OCI-LY7 (cell line): ENCODE measurements around the gene APOBEC3G. TPM values are rescaled to one million over a fixed set of nuclear protein-coding genes. Genes with fewer than 3 reads are reported as not detected.
A peak's percentile ranks its signal among the peaks of the same experiment; 100 is the strongest.

Experiments
- BruUV-seq: library from RNA; stranded (reverse); fragments of 400-500 nt; replicated peaks from 2 replicates; lab custom pipeline; 2021; lab: Mats Ljungman, UMichigan
- CTCF ChIA-PET: fragments of 300-600 bp; sonication (Branson Sonifier 250); formaldehyde crosslinking; loops from one replicate; lab custom pipeline; 2022; ENCODE audit warnings: antibody characterized with exemption; ENCODE audit not compliant: unreplicated experiment; lab: Charles Lee
- POLR2A ChIA-PET: fragments of 300-600 bp; sonication (Branson Sonifier 250); formaldehyde crosslinking; loops from one replicate; lab custom pipeline; 2022; ENCODE audit warnings: antibody characterized with exemption; lab: Charles Lee
- DNase-seq: peaks from one replicate; pipeline ENCODE4 v3.0.0-alpha.2; 2015; ENCODE audit warnings: low spot score
- H2AFZ ChIP-seq: fragments of 200-600 bp; sonication (generic), shearing (Covaris generic); 2 replicates; pipeline ENCODE4 v1.6.1; 2014; ENCODE audit warnings: mild to moderate bottlenecking, antibody characterized with exemption, low read length, moderate library complexity
- H3K27ac ChIP-seq: fragments of 200-600 bp; sonication (generic); 2 replicates; pipeline ENCODE4 v1.5.1; 2014; ENCODE audit warnings: mixed run types, low read depth, mild to moderate bottlenecking, moderate library complexity, low read length, inconsistent platforms; ENCODE audit not compliant: poor library complexity, severe bottlenecking
- H3K36me3 ChIP-seq: fragments of 200-600 bp; sonication (generic); 2 replicates; pipeline ENCODE4 v1.6.1; 2014; ENCODE audit warnings: mild to moderate bottlenecking, antibody characterized with exemption, low read length, moderate library complexity, mixed read lengths; ENCODE audit not compliant: insufficient read depth
- H3K4me1 ChIP-seq: fragments of 200-600 bp; sonication (generic); 2 replicates; pipeline ENCODE4 v1.5.1; 2014; ENCODE audit warnings: mild to moderate bottlenecking, low read length; ENCODE audit not compliant: insufficient read depth, poor library complexity, severe bottlenecking
- H3K4me2 ChIP-seq: fragments of 200-600 bp; sonication (generic); 2 replicates; pipeline ENCODE4 v1.6.1; 2014; ENCODE audit warnings: mild to moderate bottlenecking, low read length
- H3K4me3 ChIP-seq: fragments of 200-600 bp; sonication (generic); 2 replicates; pipeline ENCODE4 v1.5.1; 2014; ENCODE audit warnings: mild to moderate bottlenecking, low read depth, low read length; ENCODE audit not compliant: poor library complexity, severe bottlenecking
- H3K79me2 ChIP-seq: fragments of 200-600 bp; sonication (generic); 2 replicates; pipeline ENCODE4 v1.6.1; 2016; ENCODE audit warnings: low read depth, mild to moderate bottlenecking, low read length, moderate library complexity, mixed read lengths; ENCODE audit not compliant: insufficient read depth
- H3K9me2 ChIP-seq: fragments of 200-600 bp; sonication (generic); 2 replicates; pipeline ENCODE4 v1.6.1; 2016; ENCODE audit warnings: mild to moderate bottlenecking, low read length, mixed read lengths; ENCODE audit not compliant: insufficient read depth
- H3K9me3 ChIP-seq: fragments of 200-600 bp; sonication (generic); 2 replicates; pipeline ENCODE4 v1.6.1; 2014; ENCODE audit warnings: mild to moderate bottlenecking, mixed run types, low read length, mixed read lengths
- H4K20me1 ChIP-seq: fragments of 200-600 bp; sonication (generic); 2 replicates; pipeline ENCODE4 v1.6.1; 2014; ENCODE audit warnings: mild to moderate bottlenecking, antibody characterized with exemption, low read length, moderate library complexity, mixed read lengths; ENCODE audit not compliant: insufficient read depth
- CTCF ChIP-seq: fragments of 200-600 bp; sonication (generic); conservative IDR thresholded peaks from 2 replicates; pipeline ENCODE4 v1.5.1; 2014; ENCODE audit warnings: mild to moderate bottlenecking, antibody characterized with exemption, low read length, moderate library complexity, mixed read lengths
- EZH2phosphoT487 ChIP-seq: fragments of 200-600 bp; sonication (generic); IDR thresholded peaks from 2 replicates; pipeline ENCODE4 v1.6.1; 2018; ENCODE audit warnings: low read depth, borderline replicate concordance, mild to moderate bottlenecking, mixed run types, antibody characterized with exemption, low read length, moderate library complexity, mixed read lengths
- intact Hi-C: fragments of 100-400 bp; cut with micrococcal nuclease; formaldehyde crosslinking; loops from one replicate; pipeline ENCODE4 v1.10.0; 2022; ENCODE audit not compliant: unreplicated experiment
- small RNA-seq: library from RNA; depleted of rRNA; stranded (forward); fragments of <200 nt; gene quantifications from one replicate; pipeline ENCODE3, GENCODE V24; 2014
- total RNA-seq, 2 experiments: library from RNA; depleted of rRNA in 1 of 2; stranded (reverse); fragments of >200 nt in 1 of 2; shearing (Covaris generic) in 1 of 2; gene quantifications; 2 replicates each; pipeline ENCODE4 v1.2.3, GENCODE V29; 2014 to 2022

Gene APOBEC3G
- total RNA-seq, 2 experiments from 2014 or later = 36.7 to 60.2 TPM

- peak; percentile 67 for DNase-seq
- Histone ChIP-seq H3K4me3 (no peak overlapping the region), H3K4me2 (no peak overlapping the region), H3K27ac (no peak overlapping the region), H3K9me3 (no peaks in the 10 kb centered on the region), H3K4me1 (no peaks in the 10 kb centered on the region), H3K9me2 (no peaks in the 10 kb centered on the region), H4K20me1 (no peaks in the 10 kb centered on the region), H3K79me2 (no peaks in the 10 kb centered on the region), H3K36me3 (no peaks in the 10 kb centered on the region), H2AFZ (no peak overlapping the region)
- intact Hi-C loops = no loop called here
- ChIA-PET POLR2A (no interaction called here), CTCF (no interaction called here)
- TF ChIP-seq CTCF (peak; percentile 82), EZH2phosphoT487 (no peak)
- BruUV-seq = no TSS peak
Measured at GRCh38 chr22:39135092-39135896, 58.2 kb downstream of the APOBEC3G start.

GRCh38 chr22:39136317-39136716 lies 59.2 kb downstream of the APOBEC3G start:
- Histone ChIP-seq H3K36me3 (no peaks in the 10 kb centered on the region), H3K27ac (no peak overlapping the region), H4K20me1 (no peaks in the 10 kb centered on the region), H3K79me2 (no peaks in the 10 kb centered on the region), H3K4me3 (no peak overlapping the region), H3K4me2 (no peak overlapping the region), H3K9me2 (no peaks in the 10 kb centered on the region), H3K9me3 (no peaks in the 10 kb centered on the region), H3K4me1 (no peaks in the 10 kb centered on the region), H2AFZ (no peak overlapping the region)
- BruUV-seq = no TSS peak
- ChIA-PET CTCF (no interaction called here), POLR2A (no interaction called here)
- TF ChIP-seq CTCF (no peak), EZH2phosphoT487 (no peak)
- DNase-seq = no peak
- intact Hi-C loops = no loop called here

Small RNAs within 50 kb of the gene (small RNA-seq; reads per million reads assigned to genes)
- gene AL022318.2 (not detected), gene COX5BP7 (not detected)

Other genes starting within 250 kb of the APOBEC3G start
- gene NPTXR, start 233.2 kb upstream of the APOBEC3G start, total RNA-seq (2014; rRNA removed; shearing (Covaris generic)) = not detected in 2 replicates
- gene NPTXR, start 233.2 kb upstream of the APOBEC3G start, total RNA-seq (2022) = 0.08 and 0.11 TPM in 2 replicates
- 41.9 and 45.2 TPM in 2 replicates for gene CBX6, start 205.1 kb upstream of the APOBEC3G start, total RNA-seq (2014; rRNA removed; shearing (Covaris generic))
- 62.2 and 67.2 TPM in 2 replicates for gene CBX6, start 205.1 kb upstream of the APOBEC3G start, total RNA-seq (2022)
- gene APOBEC3A, start 119.7 kb upstream of the APOBEC3G start, total RNA-seq (2014; rRNA removed; shearing (Covaris generic)) = not detected in 2 replicates
- gene APOBEC3A, start 119.7 kb upstream of the APOBEC3G start, total RNA-seq (2022) = not detected in 2 replicates
- gene APOBEC3B, start 94.9 kb upstream of the APOBEC3G start, total RNA-seq (2014; rRNA removed; shearing (Covaris generic)) = 0.49 and 1.7 TPM in 2 replicates
- gene APOBEC3B, start 94.9 kb upstream of the APOBEC3G start, total RNA-seq (2022) = 31.1 and 31.9 TPM in 2 replicates
- gene APOBEC3C, start 63.0 kb upstream of the APOBEC3G start, total RNA-seq (2014; rRNA removed; shearing (Covaris generic)) = 4.1 and 4.3 TPM in 2 replicates
- gene APOBEC3C, start 63.0 kb upstream of the APOBEC3G start, total RNA-seq (2022) = 74.0 and 82.6 TPM in 2 replicates
- 11.6 and 13.1 TPM in 2 replicates for gene APOBEC3D, start 56.1 kb upstream of the APOBEC3G start, total RNA-seq (2014; rRNA removed; shearing (Covaris generic))
- gene APOBEC3D, start 56.1 kb upstream of the APOBEC3G start, total RNA-seq (2022) = 22.9 and 26.3 TPM in 2 replicates
- gene APOBEC3F, start 36.4 kb upstream of the APOBEC3G start, total RNA-seq (2014; rRNA removed; shearing (Covaris generic)) = 3.7 and 3.9 TPM in 2 replicates
- 19.2 and 20.7 TPM in 2 replicates for gene APOBEC3F, start 36.4 kb upstream of the APOBEC3G start, total RNA-seq (2022)
- 0.15 and 1.2 TPM in 2 replicates for gene APOBEC3H, start 20.0 kb downstream of the APOBEC3G start, total RNA-seq (2014; rRNA removed; shearing (Covaris generic))
- gene APOBEC3H, start 20.0 kb downstream of the APOBEC3G start, total RNA-seq (2022) = 0.99 and 1.5 TPM in 2 replicates
- 7.3 and 11.9 TPM in 2 replicates for gene CBX7, start 75.4 kb downstream of the APOBEC3G start, total RNA-seq (2014; rRNA removed; shearing (Covaris generic))
- 19.6 and 31.5 TPM in 2 replicates for gene CBX7, start 75.4 kb downstream of the APOBEC3G start, total RNA-seq (2022)
- not detected in 2 replicates for gene PDGFB, start 167.7 kb downstream of the APOBEC3G start, total RNA-seq (2014; rRNA removed; shearing (Covaris generic))
- 0.13 and 0.27 TPM in 2 replicates for gene PDGFB, start 167.7 kb downstream of the APOBEC3G start, total RNA-seq (2022)
- 2,313 and 2,662 TPM in 2 replicates for gene RPL3, start 242.3 kb downstream of the APOBEC3G start, total RNA-seq (2014; rRNA removed; shearing (Covaris generic))
- 2,385 and 2,457 TPM in 2 replicates for gene RPL3, start 242.3 kb downstream of the APOBEC3G start, total RNA-seq (2022)